Stomach (tissue), 9 donors: ENCODE measurements around the gene TGFBR3L. TPM values are rescaled to one million over a fixed set of nuclear protein-coding genes. Genes with fewer than 3 reads are reported as not detected.

Experiments
- DNase-seq, 2 donors: peaks; one replicate each; pipeline versions ENCODE4 v3.0.0 to v3.0.0-alpha.2; 2013 to 2019
- H3K27ac ChIP-seq, 5 donors: fragments of 200-600 bp in 4 of 5; sonication (generic) in 4 of 5; one replicate each; pipeline ENCODE4 v1.5.1; 2013 to 2019; ENCODE audit warnings: mild to moderate bottlenecking in 1 of 5, moderate library complexity in 1 of 5
- H3K27me3 ChIP-seq, 3 donors: fragments of 200-600 bp; sonication (generic); one replicate each; pipeline ENCODE4 v1.5.1; 2017 to 2019; ENCODE audit warnings: mixed run types in 1 of 3
- H3K36me3 ChIP-seq, 4 donors: fragments of 200-600 bp; sonication (generic); 1 replicate in 3 of 4; 2 replicates in 1 of 4; pipeline ENCODE4 v1.5.1; 2016 to 2019
- H3K4me1 ChIP-seq, 4 donors: fragments of 200-600 bp; sonication (generic); one replicate each; pipeline ENCODE4 v1.5.1; 2016 to 2019
- H3K4me3 ChIP-seq, 4 donors: fragments of 200-600 bp; sonication (generic) in 3 of 4; one replicate each; pipeline ENCODE4 v1.5.1; 2016 to 2019; ENCODE audit warnings: mild to moderate bottlenecking in 1 of 4
- H3K9me3 ChIP-seq, 4 donors: fragments of 200-600 bp; sonication (generic); one replicate each; pipeline ENCODE4 v1.5.1; 2016 to 2019
- EP300 ChIP-seq: sonication (generic); formaldehyde crosslinking; IDR thresholded peaks from one replicate; pipeline ENCODE4 v1.6.1; 2017; ENCODE audit warnings: antibody characterized with exemption
- POLR2A ChIP-seq, 4 donors: fragments of 450-650 bp; IDR thresholded peaks; one replicate each; pipeline ENCODE4 v1.6.1; 2016; ENCODE audit warnings: antibody characterized with exemption in 4 of 4, control low read depth in 2 of 4, mild to moderate bottlenecking in 1 of 4, moderate library complexity in 1 of 4
- POLR2AphosphoS5 ChIP-seq, 3 donors: sonication (generic); formaldehyde crosslinking; IDR thresholded peaks; one replicate each; pipeline ENCODE4 v1.6.1; 2016; ENCODE audit warnings: antibody characterized with exemption in 3 of 3
- WGBS, 5 donors: extraction: QIAGEN DNeasy Blood & Tissue Kit in 3 of 5; methylation state at CpG; one replicate each; pipeline versions ENCODE4 v1.1.5 to v1.1.7; 2013 to 2018; 5-methylcytosine and 5-hydroxymethylcytosine counted together
- intact Hi-C: fragments of 100-400 bp; cut with DNase I; formaldehyde crosslinking; loops from one replicate; pipeline ENCODE4 v1.15.1; 2023; ENCODE audit warnings: low total_unique reads
- polyA plus RNA-seq, 3 donors: library from polyadenylated mRNA; stranded (reverse); fragments of 200-250 nt; gene quantifications; one replicate each; pipeline ENCODE4 v1.2.3, GENCODE V29; 2013
- total RNA-seq, 5 donors: library from RNA; depleted of rRNA; stranded (reverse); fragments of >200 nt; gene quantifications; one replicate each; pipeline versions ENCODE4 v1.1.0 to v1.2.3, GENCODE V29; 2014 to 2016
- TF ChIP-seq, protein P1 (sequence below), 7 experiments: fragments of 450-650 bp in 4 of 7; fragments of 200-600 bp in 3 of 7; sonication (generic) in 3 of 7; IDR thresholded peaks; one replicate each; pipeline ENCODE4 v1.5.1; 2016 to 2019; ENCODE audit warnings: antibody characterized with exemption in 7 of 7, control low read depth in 2 of 7, mild to moderate bottlenecking in 1 of 7
- donor health status: healthy with polysubstance abuse.
- donor health status: Bipolar disorder and iron deficiency.
- donor health status: healthy.

Gene TGFBR3L
- total and polyA plus RNA-seq, 8 donors = 1.5 TPM; not detected in 7

DNA sequence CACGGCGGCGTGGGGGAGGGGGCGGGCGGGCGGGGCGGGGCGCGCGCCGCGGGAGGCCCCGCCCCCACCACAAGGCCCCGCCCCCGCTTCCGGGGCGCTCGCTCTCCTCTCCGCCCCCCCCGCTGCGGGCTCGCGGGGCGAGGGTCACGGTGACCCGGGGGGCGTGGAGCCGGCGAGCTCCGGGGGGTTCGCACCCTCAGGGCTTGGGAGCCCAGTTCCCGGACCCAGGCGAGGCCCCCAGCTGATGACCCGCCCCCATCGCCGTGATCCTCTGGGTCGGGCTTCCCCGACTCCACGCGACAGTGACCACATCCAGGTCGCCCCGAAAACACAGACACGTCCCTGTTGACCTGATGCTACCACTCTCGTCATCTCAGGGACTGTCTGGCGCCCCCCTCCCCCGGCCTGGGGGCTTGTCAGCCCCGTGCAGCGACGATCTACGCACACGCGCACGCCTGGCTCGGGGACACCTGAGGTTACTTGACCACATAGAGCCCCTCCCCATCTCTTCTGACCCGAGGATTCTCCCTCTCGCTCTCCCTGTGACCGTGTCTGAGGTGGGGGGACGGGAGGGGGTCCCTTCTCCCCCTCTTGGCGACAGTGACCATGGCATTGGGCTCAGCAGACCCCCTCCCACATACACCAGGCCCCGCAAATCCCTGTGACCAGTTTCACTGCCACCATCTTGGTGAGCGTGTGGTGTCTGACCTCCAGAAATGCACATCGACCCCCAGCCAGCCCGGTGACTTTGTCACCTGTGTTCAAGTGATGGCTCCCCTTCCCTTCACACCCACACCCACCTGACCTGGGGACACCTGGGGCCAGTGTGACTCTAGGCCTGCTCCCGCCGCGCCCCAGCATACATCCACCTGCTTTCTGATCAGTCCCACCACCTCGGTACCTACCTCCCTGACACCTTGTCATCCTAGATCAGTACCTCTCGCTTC, 10.3 kb upstream of the TGFBR3L start:
- TF ChIP-seq POLR2AphosphoS5 (IDR thresholded peaks at IDR 0.05) (no peak), POLR2A (IDR thresholded peaks at IDR 0.05) (no peak), EP300 (no peak)
- TF ChIP-seq, protein P1, sequence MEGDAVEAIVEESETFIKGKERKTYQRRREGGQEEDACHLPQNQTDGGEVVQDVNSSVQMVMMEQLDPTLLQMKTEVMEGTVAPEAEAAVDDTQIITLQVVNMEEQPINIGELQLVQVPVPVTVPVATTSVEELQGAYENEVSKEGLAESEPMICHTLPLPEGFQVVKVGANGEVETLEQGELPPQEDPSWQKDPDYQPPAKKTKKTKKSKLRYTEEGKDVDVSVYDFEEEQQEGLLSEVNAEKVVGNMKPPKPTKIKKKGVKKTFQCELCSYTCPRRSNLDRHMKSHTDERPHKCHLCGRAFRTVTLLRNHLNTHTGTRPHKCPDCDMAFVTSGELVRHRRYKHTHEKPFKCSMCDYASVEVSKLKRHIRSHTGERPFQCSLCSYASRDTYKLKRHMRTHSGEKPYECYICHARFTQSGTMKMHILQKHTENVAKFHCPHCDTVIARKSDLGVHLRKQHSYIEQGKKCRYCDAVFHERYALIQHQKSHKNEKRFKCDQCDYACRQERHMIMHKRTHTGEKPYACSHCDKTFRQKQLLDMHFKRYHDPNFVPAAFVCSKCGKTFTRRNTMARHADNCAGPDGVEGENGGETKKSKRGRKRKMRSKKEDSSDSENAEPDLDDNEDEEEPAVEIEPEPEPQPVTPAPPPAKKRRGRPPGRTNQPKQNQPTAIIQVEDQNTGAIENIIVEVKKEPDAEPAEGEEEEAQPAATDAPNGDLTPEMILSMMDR (IDR thresholded peaks at IDR 0.05) = no peak
- H3K4me3 ChIP-seq = peak overlapping the region; percentile 86 to 98 (median 91)
- H3K27ac ChIP-seq = peak overlapping the region; percentile 84 to 98 (median 94)
- H3K9me3 ChIP-seq = no peaks in the 10 kb centered on the region
- 6 to 17% (median 15%) methylated on average over 36 to 68 of the region's 68 CpGs for WGBS, 5 donors
- H3K36me3 ChIP-seq = peaks cover 12 to 46% (median 42%) of the 10 kb centered on the region in 4 donors
- DNase-seq = peak in 1 of 2 donors; percentile 80
- H3K27me3 ChIP-seq = no peaks in the 10 kb centered on the region
- H3K4me1 ChIP-seq = peaks cover 29 to 57% (median 45%) of the 10 kb centered on the region in 4 donors
- intact Hi-C loops = no loop called here

DNA sequence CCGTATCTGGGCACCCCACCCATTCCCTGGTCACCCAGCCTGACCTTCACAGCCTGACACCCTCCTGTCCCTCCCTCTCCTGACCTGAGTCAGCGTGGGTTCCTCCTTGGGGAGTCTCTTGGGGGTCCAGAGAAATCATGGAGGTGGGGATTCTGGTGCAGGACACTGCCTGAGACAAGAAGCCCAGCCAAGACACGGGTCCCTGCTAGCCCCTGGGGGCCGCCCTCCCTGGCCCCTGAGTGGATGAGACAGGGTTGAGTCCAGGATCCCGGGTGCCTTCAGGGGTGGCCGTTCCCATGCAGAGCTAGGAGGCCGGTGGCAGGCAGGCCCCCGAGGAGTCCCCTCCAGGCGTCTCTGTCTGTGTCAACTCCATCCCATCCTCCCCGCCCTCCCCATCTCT, 9.4 kb upstream of the TGFBR3L start:
- H3K27me3 ChIP-seq = no peaks in the 10 kb centered on the region
- H3K4me1 ChIP-seq = peaks cover 29 to 57% (median 45%) of the 10 kb centered on the region in 4 donors
- intact Hi-C loops = no loop called here
- peaks cover 17 to 47% (median 43%) of the 10 kb centered on the region in 4 donors for H3K36me3 ChIP-seq
- peak in 1 of 2 donors; percentile 23 for DNase-seq
- H3K9me3 ChIP-seq = no peaks in the 10 kb centered on the region
- H3K4me3 ChIP-seq = peak overlapping the region in 3 of 4 donors; percentile 87 to 98 (median 95)
- TF ChIP-seq POLR2AphosphoS5 (IDR thresholded peaks at IDR 0.05) (no peak), EP300 (no peak), POLR2A (IDR thresholded peaks at IDR 0.05) (no peak)
- TF ChIP-seq, protein P1 (IDR thresholded peaks at IDR 0.05) = no peak
- 64 to 78% (median 74%) methylated on average over 9 to 10 of the region's 10 CpGs for WGBS, 5 donors
- H3K27ac ChIP-seq = no peak overlapping the region

DNA sequence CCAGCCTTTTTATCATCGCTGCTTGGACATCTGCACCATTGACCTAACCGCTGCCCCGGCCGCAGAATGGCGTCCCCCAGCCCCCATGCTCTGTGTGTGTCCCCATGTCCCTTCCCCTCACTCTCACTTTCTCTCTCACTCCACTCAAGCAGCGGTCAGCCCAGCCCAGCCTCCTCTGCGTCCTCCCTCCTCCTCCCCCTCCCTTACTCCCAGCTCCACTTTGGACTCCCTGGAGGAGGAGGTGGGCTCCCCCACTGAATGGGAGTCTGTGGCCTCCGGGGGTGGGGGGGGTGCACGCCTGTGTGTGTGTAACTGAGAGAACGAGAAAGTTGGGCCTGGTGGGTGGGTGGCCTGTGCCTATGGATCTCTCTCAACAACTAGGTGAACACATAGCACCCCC, 8.8 kb upstream of the TGFBR3L start:
- intact Hi-C loops = no loop called here
- H3K4me1 ChIP-seq = peaks cover 29 to 57% (median 45%) of the 10 kb centered on the region in 4 donors
- no peak overlapping the region for H3K27ac ChIP-seq
- peak overlapping the region in 2 of 4 donors; percentile 95 to 98 for H3K4me3 ChIP-seq
- DNase-seq = peak in 1 of 2 donors; percentile 13
- 80 to 91% (median 86%) methylated on average over 10 of the region's 10 CpGs for WGBS, 5 donors
- peaks cover 23 to 52% (median 47%) of the 10 kb centered on the region in 4 donors for H3K36me3 ChIP-seq
- peaks cover 0 to 4% (median 0%) of the 10 kb centered on the region in 3 donors for H3K27me3 ChIP-seq
- TF ChIP-seq, protein P1 (IDR thresholded peaks at IDR 0.05) = no peak
- TF ChIP-seq POLR2A (IDR thresholded peaks at IDR 0.05) = no peak
- TF ChIP-seq POLR2AphosphoS5 (IDR thresholded peaks at IDR 0.05) = no peak
- no peaks in the 10 kb centered on the region for H3K9me3 ChIP-seq

DNA sequence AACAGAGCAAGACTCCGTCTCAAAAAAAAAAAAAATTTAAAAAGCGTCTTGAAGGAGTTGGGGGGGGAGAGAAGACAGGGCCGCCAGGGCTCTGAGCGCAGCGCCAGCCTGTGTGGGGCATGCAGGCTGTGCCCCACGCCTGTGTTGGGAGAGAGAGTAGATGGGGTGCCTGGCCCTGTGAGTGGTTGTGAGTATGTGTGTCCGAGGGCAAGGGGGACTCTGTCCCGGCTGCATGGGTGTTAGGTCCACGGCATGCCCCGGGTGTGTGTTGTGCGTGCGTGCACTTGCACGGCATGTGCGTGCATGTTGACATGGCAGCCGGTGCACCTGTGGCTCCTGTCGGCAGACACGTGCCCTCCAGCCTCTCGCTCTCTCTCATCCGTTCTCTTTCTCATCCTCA, 7.5 kb upstream of the TGFBR3L start:
- intact Hi-C loops = no loop called here
- no peak for DNase-seq
- H3K4me3 ChIP-seq = no peak overlapping the region
- peaks cover 0 to 14% (median 0%) of the 10 kb centered on the region in 3 donors for H3K27me3 ChIP-seq
- TF ChIP-seq POLR2AphosphoS5 (IDR thresholded peaks at IDR 0.05) (no peak), POLR2A (IDR thresholded peaks at IDR 0.05) (no peak)
- no peak overlapping the region for H3K27ac ChIP-seq
- H3K4me1 ChIP-seq = peaks cover 29 to 57% (median 44%) of the 10 kb centered on the region in 4 donors
- WGBS, 5 donors = 87 to 93% (median 90%) methylated on average over 19 of the region's 19 CpGs
- H3K36me3 ChIP-seq = peaks cover 36 to 65% (median 59%) of the 10 kb centered on the region in 4 donors
- H3K9me3 ChIP-seq = no peaks in the 10 kb centered on the region
